ENCODE measurements around the gene C12orf57. TPM values are rescaled to one million over a fixed set of nuclear protein-coding genes. Genes with fewer than 3 reads are reported as not detected.
A peak's percentile ranks its signal among the peaks of the same experiment; 100 is the strongest.

The C12orf57 gene
- total and polyA plus RNA-seq, 2 of the 13 experiments (the other 11 are each of a cell fraction or from before 2014, with no cell fraction given): 84.0 to 287 TPM

- TF ChIP-seq MAFG (CRISPR knock-in tag; IDR thresholded peaks at IDR 0.05) (peak; percentile 93), HDAC1 (CRISPR knock-in tag; IDR thresholded peaks at IDR 0.05) (peak; percentile 15; the same call in 1 of the 2 replicates), NRL (CRISPR knock-in tag; IDR thresholded peaks at IDR 0.05; ENCODE audit: borderline replicate concordance) (peak; percentile 47; the same call in 1 of the 2 replicates), ZNF891 (CRISPR knock-in tag; IDR thresholded peaks at IDR 0.05) (no peak), ZNF577 (CRISPR knock-in tag; IDR thresholded peaks at IDR 0.05; ENCODE audit: borderline replicate concordance, low read depth) (no peak), NFE2L1 (CRISPR knock-in tag; IDR thresholded peaks at IDR 0.05; ENCODE audit: borderline replicate concordance) (peak; percentile 91; the same call in 1 of the 2 replicates), POLR2G (IDR thresholded peaks at IDR 0.05; ENCODE audit: low read depth, low read length) (peak; percentile 67), MZF1 (CRISPR knock-in tag; IDR thresholded peaks at IDR 0.05; ENCODE audit: borderline replicate concordance) (no peak), GATAD2A (CRISPR knock-in tag; IDR thresholded peaks at IDR 0.05) (peak; percentile 42; the same call in 1 of the 2 replicates), RFX5 (IDR thresholded peaks at IDR 0.05; ENCODE audit: low read depth, low read length) (no peak), TFDP1 (CRISPR knock-in tag; IDR thresholded peaks at IDR 0.05; ENCODE audit: borderline replicate concordance) (peak; percentile 48; the same call in 1 of the 2 replicates), ZNF329 (CRISPR knock-in tag; IDR thresholded peaks at IDR 0.05; ENCODE audit: low read depth) (no peak), ZNF556 (CRISPR knock-in tag; IDR thresholded peaks at IDR 0.05; ENCODE audit: borderline replicate concordance) (no peak), MED8 (CRISPR knock-in tag; IDR thresholded peaks at IDR 0.05; ENCODE audit: insufficient replicate concordance) (peak; percentile 20), ZNF501 (CRISPR knock-in tag; IDR thresholded peaks at IDR 0.05) (peak; percentile 44; the same call in 1 of the 2 replicates)
- TF ChIP-seq, protein P1, sequence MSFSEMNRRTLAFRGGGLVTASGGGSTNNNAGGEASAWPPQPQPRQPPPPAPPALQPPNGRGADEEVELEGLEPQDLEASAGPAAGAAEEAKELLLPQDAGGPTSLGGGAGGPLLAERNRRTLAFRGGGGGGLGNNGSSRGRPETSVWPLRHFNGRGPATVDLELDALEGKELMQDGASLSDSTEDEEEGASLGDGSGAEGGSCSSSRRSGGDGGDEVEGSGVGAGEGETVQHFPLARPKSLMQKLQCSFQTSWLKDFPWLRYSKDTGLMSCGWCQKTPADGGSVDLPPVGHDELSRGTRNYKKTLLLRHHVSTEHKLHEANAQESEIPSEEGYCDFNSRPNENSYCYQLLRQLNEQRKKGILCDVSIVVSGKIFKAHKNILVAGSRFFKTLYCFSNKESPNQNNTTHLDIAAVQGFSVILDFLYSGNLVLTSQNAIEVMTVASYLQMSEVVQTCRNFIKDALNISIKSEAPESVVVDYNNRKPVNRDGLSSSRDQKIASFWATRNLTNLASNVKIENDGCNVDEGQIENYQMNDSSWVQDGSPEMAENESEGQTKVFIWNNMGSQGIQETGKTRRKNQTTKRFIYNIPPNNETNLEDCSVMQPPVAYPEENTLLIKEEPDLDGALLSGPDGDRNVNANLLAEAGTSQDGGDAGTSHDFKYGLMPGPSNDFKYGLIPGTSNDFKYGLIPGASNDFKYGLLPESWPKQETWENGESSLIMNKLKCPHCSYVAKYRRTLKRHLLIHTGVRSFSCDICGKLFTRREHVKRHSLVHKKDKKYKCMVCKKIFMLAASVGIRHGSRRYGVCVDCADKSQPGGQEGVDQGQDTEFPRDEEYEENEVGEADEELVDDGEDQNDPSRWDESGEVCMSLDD (CRISPR knock-in tag; IDR thresholded peaks at IDR 0.05; ENCODE audit: borderline replicate concordance): no peak
- TF ChIP-seq, protein P2, sequence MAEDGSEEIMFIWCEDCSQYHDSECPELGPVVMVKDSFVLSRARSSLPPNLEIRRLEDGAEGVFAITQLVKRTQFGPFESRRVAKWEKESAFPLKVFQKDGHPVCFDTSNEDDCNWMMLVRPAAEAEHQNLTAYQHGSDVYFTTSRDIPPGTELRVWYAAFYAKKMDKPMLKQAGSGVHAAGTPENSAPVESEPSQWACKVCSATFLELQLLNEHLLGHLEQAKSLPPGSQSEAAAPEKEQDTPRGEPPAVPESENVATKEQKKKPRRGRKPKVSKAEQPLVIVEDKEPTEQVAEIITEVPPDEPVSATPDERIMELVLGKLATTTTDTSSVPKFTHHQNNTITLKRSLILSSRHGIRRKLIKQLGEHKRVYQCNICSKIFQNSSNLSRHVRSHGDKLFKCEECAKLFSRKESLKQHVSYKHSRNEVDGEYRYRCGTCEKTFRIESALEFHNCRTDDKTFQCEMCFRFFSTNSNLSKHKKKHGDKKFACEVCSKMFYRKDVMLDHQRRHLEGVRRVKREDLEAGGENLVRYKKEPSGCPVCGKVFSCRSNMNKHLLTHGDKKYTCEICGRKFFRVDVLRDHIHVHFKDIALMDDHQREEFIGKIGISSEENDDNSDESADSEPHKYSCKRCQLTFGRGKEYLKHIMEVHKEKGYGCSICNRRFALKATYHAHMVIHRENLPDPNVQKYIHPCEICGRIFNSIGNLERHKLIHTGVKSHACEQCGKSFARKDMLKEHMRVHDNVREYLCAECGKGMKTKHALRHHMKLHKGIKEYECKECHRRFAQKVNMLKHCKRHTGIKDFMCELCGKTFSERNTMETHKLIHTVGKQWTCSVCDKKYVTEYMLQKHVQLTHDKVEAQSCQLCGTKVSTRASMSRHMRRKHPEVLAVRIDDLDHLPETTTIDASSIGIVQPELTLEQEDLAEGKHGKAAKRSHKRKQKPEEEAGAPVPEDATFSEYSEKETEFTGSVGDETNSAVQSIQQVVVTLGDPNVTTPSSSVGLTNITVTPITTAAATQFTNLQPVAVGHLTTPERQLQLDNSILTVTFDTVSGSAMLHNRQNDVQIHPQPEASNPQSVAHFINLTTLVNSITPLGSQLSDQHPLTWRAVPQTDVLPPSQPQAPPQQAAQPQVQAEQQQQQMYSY (CRISPR knock-in tag; IDR thresholded peaks at IDR 0.05): no peak
- TF ChIP-seq, protein P3, sequence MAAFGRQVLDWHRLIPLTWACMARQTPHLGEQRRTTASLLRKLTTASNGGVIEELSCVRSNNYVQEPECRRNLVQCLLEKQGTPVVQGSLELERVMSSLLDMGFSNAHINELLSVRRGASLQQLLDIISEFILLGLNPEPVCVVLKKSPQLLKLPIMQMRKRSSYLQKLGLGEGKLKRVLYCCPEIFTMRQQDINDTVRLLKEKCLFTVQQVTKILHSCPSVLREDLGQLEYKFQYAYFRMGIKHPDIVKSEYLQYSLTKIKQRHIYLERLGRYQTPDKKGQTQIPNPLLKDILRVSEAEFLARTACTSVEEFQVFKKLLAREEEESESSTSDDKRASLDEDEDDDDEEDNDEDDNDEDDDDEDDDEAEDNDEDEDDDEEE (CRISPR knock-in tag; IDR thresholded peaks at IDR 0.05): no peak
- TF ChIP-seq, protein P4, sequence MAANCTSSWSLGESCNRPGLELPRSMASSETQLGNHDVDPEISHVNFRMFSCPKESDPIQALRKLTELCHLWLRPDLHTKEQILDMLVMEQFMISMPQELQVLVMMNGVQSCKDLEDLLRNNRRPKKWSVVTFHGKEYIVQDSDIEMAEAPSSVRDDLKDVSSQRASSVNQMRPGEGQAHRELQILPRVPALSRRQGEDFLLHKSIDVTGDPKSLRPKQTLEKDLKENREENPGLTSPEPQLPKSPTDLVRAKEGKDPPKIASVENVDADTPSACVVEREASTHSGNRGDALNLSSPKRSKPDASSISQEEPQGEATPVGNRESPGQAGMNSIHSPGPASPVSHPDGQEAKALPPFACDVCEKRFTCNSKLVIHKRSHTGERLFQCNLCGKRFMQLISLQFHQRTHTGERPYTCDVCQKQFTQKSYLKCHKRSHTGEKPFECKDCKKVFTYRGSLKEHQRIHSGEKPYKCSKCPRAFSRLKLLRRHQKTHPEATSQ (CRISPR knock-in tag; IDR thresholded peaks at IDR 0.05; ENCODE audit: borderline replicate concordance): no peak
Measured at GRCh38 chr12:6961695-6962284, 18.0 kb downstream of the C12orf57 start (continued).
